Hepatocyte (in vitro differentiated cells): ENCODE data around the gene ZNF92. TPM values are rescaled to one million over a fixed set of nuclear protein-coding genes. Genes with fewer than 3 reads are reported as not detected.
"Not testable (repeated sequence)": the region's sequence is repeated elsewhere in the genome, so short reads cannot be mapped to it uniquely, and the experiment has no call there.

ENCODE experiments used
- DNase-seq: peaks from one replicate; pipeline ENCODE4 v3.0.0-alpha.2; 2016; ENCODE audit warnings: low spot score
- H2AFZ ChIP-seq: fragments of 200-600 bp; sonication (generic); 2 replicates; pipeline ENCODE4 v1.6.0; 2016; ENCODE audit warnings: antibody characterized with exemption, mild to moderate bottlenecking
- H3K27ac ChIP-seq: fragments of 200-600 bp; sonication (generic); 2 replicates; pipeline ENCODE4 v1.5.1; 2016; ENCODE audit warnings: mild to moderate bottlenecking
- H3K27me3 ChIP-seq: fragments of 200-600 bp; sonication (generic); 2 replicates; pipeline ENCODE4 v1.6.1; 2016
- H3K36me3 ChIP-seq: fragments of 200-600 bp; sonication (generic); replicated peaks from 2 replicates; pipeline ENCODE4 v1.5.1; 2016; ENCODE audit warnings: low read depth; ENCODE audit not compliant: insufficient read depth
- H3K4me1 ChIP-seq: fragments of 200-600 bp; sonication (generic); 2 replicates; pipeline ENCODE4 v1.5.1; 2016; ENCODE audit warnings: mild to moderate bottlenecking, moderate library complexity; ENCODE audit not compliant: insufficient read depth
- H3K4me2 ChIP-seq: fragments of 200-600 bp; sonication (generic); 2 replicates; pipeline ENCODE4 v1.6.0; 2016
- H3K4me3 ChIP-seq: fragments of 200-600 bp; sonication (generic); 2 replicates; pipeline ENCODE4 v1.5.1; 2016; ENCODE audit warnings: mild to moderate bottlenecking
- H3K79me2 ChIP-seq: fragments of 200-600 bp; sonication (generic); 2 replicates; pipeline ENCODE4 v1.6.0; 2017; ENCODE audit warnings: mild to moderate bottlenecking
- H3K9me2 ChIP-seq: fragments of 200-600 bp; sonication (generic); replicated peaks from 2 replicates; pipeline ENCODE4 v1.6.0; 2017; ENCODE audit warnings: mild to moderate bottlenecking; ENCODE audit not compliant: insufficient read depth
- H3K9me3 ChIP-seq: fragments of 200-600 bp; sonication (generic); 2 replicates; pipeline ENCODE4 v1.5.1; 2016; ENCODE audit warnings: low read depth, mild to moderate bottlenecking
- H4K20me1 ChIP-seq: fragments of 200-600 bp; sonication (generic); 2 replicates; pipeline ENCODE4 v1.6.0; 2016; ENCODE audit warnings: mild to moderate bottlenecking; ENCODE audit not compliant: insufficient read depth, poor library complexity, severe bottlenecking
- EZH2 ChIP-seq: fragments of 200-600 bp; sonication (generic); IDR thresholded peaks from 2 replicates; pipeline ENCODE4 v1.6.1; 2016; ENCODE audit warnings: antibody characterized with exemption, mild to moderate bottlenecking, borderline replicate concordance
- EZH2phosphoT487 ChIP-seq: fragments of 200-600 bp; sonication (generic); IDR thresholded peaks from one replicate; pipeline ENCODE4 v1.6.1; 2018; ENCODE audit warnings: antibody characterized with exemption, mild to moderate bottlenecking, low read depth, moderate library complexity; ENCODE audit not compliant: unreplicated experiment, severe bottlenecking
- WGBS: methylation state at CpG from one replicate; pipeline ENCODE4 v1.1.6; 2016; ENCODE audit warnings: low lambda C conversion rate; ENCODE audit errors: missing lambda C conversion rate; 5-methylcytosine and 5-hydroxymethylcytosine counted together
- polyA plus RNA-seq: library from polyadenylated mRNA; unstranded; fragments of >200 nt; fragmentation: Nextera tagmentation; extraction: Ambion mirVana; gene quantifications from 2 replicates; pipeline ENCODE4 v1.2.1, GENCODE V29; 2016
- total RNA-seq: library from RNA; depleted of rRNA; stranded (reverse); fragments of >200 nt; gene quantifications from 2 replicates; pipeline ENCODE4 v1.2.3, GENCODE V29; 2014
- TF ChIP-seq, protein P1 (sequence below): fragments of 200-600 bp; sonication (generic); IDR thresholded peaks from 2 replicates; pipeline ENCODE4 v1.5.1; 2016; ENCODE audit warnings: antibody characterized with exemption, mild to moderate bottlenecking; ENCODE audit not compliant: poor library complexity

The ZNF92 gene
- total and polyA plus RNA-seq, 2 experiments from 2014 or later = 3.0 to 11.3 TPM

DNA sequence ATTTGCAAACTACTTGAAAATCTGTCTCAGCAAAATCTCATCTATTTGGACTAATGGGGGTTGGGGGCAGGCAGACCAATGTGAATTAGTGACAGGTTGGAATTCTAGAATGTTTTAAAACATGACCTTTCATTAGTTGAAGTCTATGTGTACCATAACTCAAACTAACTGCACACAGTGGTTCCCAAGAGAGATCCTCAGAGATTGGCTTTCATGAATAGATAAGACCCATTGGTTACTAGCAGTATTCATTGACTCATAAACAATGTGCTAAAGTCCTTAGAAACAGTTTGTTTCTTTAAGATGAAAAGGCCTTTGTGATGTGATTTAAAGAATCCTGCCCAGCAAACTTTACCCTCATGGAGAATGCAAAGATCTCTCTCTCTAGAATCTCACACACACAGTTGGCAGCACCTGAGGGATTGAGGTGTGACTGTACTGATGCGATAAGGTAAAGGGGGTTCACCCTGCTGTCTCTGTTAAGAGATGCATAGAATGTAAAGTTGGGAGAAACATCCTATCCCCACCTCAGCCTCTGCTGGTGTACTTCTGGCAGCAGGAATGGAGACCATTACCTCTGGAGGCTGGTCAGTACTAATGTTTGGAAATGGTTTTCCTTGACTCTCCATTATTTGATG lies 70.7 kb downstream of the ZNF92 start:
- WGBS = 100% methylated on average over 1 of the region's 1 CpG
- Histone ChIP-seq H3K36me3 (no peaks in the 10 kb centered on the region), H3K27me3 (no peaks in the 10 kb centered on the region), H3K4me1 (no peaks in the 10 kb centered on the region), H2AFZ (no peak overlapping the region), H3K4me3 (no peak overlapping the region), H3K79me2 (no peaks in the 10 kb centered on the region), H3K4me2 (no peak overlapping the region), H3K9me2 (no peaks in the 10 kb centered on the region), H4K20me1 (no peaks in the 10 kb centered on the region), H3K27ac (no peak overlapping the region), H3K9me3 (no peaks in the 10 kb centered on the region)
- no peak for DNase-seq
- TF ChIP-seq, protein P1, sequence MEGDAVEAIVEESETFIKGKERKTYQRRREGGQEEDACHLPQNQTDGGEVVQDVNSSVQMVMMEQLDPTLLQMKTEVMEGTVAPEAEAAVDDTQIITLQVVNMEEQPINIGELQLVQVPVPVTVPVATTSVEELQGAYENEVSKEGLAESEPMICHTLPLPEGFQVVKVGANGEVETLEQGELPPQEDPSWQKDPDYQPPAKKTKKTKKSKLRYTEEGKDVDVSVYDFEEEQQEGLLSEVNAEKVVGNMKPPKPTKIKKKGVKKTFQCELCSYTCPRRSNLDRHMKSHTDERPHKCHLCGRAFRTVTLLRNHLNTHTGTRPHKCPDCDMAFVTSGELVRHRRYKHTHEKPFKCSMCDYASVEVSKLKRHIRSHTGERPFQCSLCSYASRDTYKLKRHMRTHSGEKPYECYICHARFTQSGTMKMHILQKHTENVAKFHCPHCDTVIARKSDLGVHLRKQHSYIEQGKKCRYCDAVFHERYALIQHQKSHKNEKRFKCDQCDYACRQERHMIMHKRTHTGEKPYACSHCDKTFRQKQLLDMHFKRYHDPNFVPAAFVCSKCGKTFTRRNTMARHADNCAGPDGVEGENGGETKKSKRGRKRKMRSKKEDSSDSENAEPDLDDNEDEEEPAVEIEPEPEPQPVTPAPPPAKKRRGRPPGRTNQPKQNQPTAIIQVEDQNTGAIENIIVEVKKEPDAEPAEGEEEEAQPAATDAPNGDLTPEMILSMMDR = no peak
- TF ChIP-seq EZH2phosphoT487 (no peak), EZH2 (no peak)

DNA sequence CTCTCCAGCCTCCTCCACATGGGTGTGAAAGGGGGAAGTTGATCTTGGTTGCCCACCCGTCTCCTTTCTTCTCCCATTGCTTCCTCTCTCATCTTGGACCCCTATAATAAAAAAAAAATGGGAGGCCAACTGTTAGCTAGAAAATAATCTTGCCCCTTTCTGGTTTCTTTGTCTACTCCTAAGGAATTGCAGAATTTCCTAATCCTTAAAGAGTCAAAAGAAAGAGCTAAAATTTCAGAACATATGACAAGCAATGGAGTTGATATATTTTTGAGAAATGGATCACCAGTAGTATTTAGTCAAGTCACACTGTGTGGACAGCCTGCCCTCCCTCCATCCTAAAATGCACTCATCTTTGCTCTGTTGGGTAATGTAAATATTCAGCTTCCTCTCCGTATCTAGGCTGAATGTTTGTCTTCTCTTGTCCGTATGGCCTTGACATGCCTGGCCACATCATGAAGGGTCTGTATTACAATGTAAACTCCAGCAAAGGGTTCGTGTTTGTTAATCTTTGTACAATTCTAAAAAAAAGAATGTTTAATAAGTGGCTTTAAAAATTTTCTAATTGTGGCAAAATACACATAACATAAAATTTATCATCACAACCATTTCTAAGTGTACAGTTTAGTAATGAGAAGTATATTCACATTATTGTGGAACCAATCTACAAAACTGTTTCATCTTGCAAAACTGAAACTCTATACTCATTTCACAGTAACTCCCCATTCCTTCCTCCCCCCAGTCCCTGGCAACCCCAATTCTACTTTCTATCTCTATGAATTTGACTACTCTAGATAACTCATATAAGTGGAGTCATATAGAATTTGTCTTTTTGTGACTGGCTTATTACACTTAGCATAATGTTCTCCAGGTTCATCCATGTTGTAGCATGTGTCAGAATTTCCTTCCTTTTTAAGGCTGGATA lies 71.5 kb downstream of the ZNF92 start:
- Histone ChIP-seq H3K27ac (no peak overlapping the region), H4K20me1 (no peaks in the 10 kb centered on the region), H2AFZ (no peak overlapping the region), H3K79me2 (no peaks in the 10 kb centered on the region), H3K4me2 (no peak overlapping the region), H3K9me3 (no peaks in the 10 kb centered on the region), H3K36me3 (no peaks in the 10 kb centered on the region), H3K9me2 (no peaks in the 10 kb centered on the region), H3K27me3 (no peaks in the 10 kb centered on the region), H3K4me1 (no peaks in the 10 kb centered on the region), H3K4me3 (no peak overlapping the region)
- WGBS = 55% methylated on average over 4 of the region's 4 CpGs
- TF ChIP-seq, protein P1 = no peak
- no peak for TF ChIP-seq EZH2phosphoT487
- no peak for TF ChIP-seq EZH2
- no peak for DNase-seq

- H3K36me3 ChIP-seq, H3K4me2 ChIP-seq, H3K27ac ChIP-seq, H2AFZ ChIP-seq, H3K27me3 ChIP-seq, H3K9me2 ChIP-seq, H3K4me1 ChIP-seq, H3K9me3 ChIP-seq, H4K20me1 ChIP-seq, H3K4me3 ChIP-seq, H3K79me2 ChIP-seq, DNase-seq: not testable (repeated sequence)
- WGBS = 68% methylated on average over 8 of the region's 8 CpGs
Measured at GRCh38 chr7:65447041-65447440, 73.4 kb downstream of the ZNF92 start.

GRCh38 chr7:65448816-65449504 lies 75.3 kb downstream of the ZNF92 start:
- H3K4me2 ChIP-seq = no peak overlapping the region
- no peaks in the 10 kb centered on the region for H4K20me1 ChIP-seq
- no peaks in the 10 kb centered on the region for H3K27me3 ChIP-seq
- H3K4me3 ChIP-seq = no peak overlapping the region
- H3K27ac ChIP-seq = no peak overlapping the region
- no peaks in the 10 kb centered on the region for H3K36me3 ChIP-seq
- DNase-seq = no peak
- no peaks in the 10 kb centered on the region for H3K79me2 ChIP-seq
- no peaks in the 10 kb centered on the region for H3K9me2 ChIP-seq
- H3K4me1 ChIP-seq = no peaks in the 10 kb centered on the region
- TF ChIP-seq EZH2phosphoT487 = no peak
- TF ChIP-seq EZH2 = no peak
- TF ChIP-seq, protein P1 = no peak
- H3K9me3 ChIP-seq = no peaks in the 10 kb centered on the region
- no peak overlapping the region for H2AFZ ChIP-seq
